HepG2 (cell line): ENCODE data around the gene ALDH2. TPM values are rescaled to one million over a fixed set of nuclear protein-coding genes. Genes with fewer than 3 reads are reported as not detected.
"Not testable (repeated sequence)": the region's sequence is repeated elsewhere in the genome, so short reads cannot be mapped to it uniquely, and the experiment has no call there.

Experiments used
- ATAC-seq: fragments of 200-7000 bp; cut with Tn5 transposase; 3 replicates; pipeline ENCODE4 v1.9.1; 2020; ENCODE audit warnings: mild to moderate bottlenecking, moderate library complexity
- BruUV-seq: library from RNA; stranded (reverse); fragments of 400-500 nt; replicated peaks from 2 replicates; lab custom pipeline; 2021; lab: Mats Ljungman, UMichigan
- CTCF ChIA-PET: fragments of 300-600 bp; formaldehyde crosslinking; extraction: SDS; loops from one replicate; lab custom pipeline; 2021; ENCODE audit warnings: low total read pairs, inconsistent platforms, low intra/inter-chr PET ratio; lab: Yijun Ruan, JAX
- POLR2A ChIA-PET: fragments of 350-600 bp; sonication (Branson Sonifier 250); formaldehyde crosslinking; loops from one replicate; lab custom pipeline; 2020; ENCODE audit warnings: antibody characterized with exemption, inconsistent platforms; lab: Yijun Ruan, JAX
- DNase-seq: peaks from one replicate; pipeline ENCODE4 v3.0.0-alpha.2; 2015; ENCODE audit warnings: low spot score
- FAIRE-seq: peaks from 3 replicates; lab custom pipeline; 2011; peaks lifted over from hg19 to GRCh38; lab: Jason Lieb, UNC
- H2AFZ ChIP-seq: one replicate; pipeline ENCODE4 v1.6.1; 2011; ENCODE audit warnings: low read length, inconsistent platforms
- H3K27ac ChIP-seq: fragments of 300-600 bp; 3 replicates; pipeline ENCODE4 v1.8.0; 2011; ENCODE audit warnings: mixed run types, mild to moderate bottlenecking, mixed read lengths, low read length, inconsistent platforms; ENCODE audit not compliant: insufficient read depth; ENCODE audit errors: extremely low read length
- H3K27me3 ChIP-seq, 2 experiments: fragments of 200-600 bp in 1 of 2; 2 replicates in 1 of 2; 3 replicates in 1 of 2; pipeline versions ENCODE4 v1.6.0 to v1.8.0; 2011; ENCODE audit warnings: low read length in 2 of 2, mild to moderate bottlenecking in 2 of 2, moderate library complexity in 2 of 2, inconsistent platforms in 1 of 2; ENCODE audit not compliant: insufficient read depth in 2 of 2, control insufficient read depth in 1 of 2
- H3K36me3 ChIP-seq, 2 experiments: fragments of 200-600 bp in 1 of 2; replicated peaks in 1 of 2; 2 replicates in 1 of 2; 3 replicates in 1 of 2; pipeline versions ENCODE4 v1.5.1 to v1.8.0; 2011; ENCODE audit warnings: low read length in 2 of 2, inconsistent platforms in 1 of 2; ENCODE audit not compliant: insufficient read depth in 2 of 2, control insufficient read depth in 1 of 2
- H3K4me1 ChIP-seq: 2 replicates; pipeline ENCODE4 v1.5.1; 2012; ENCODE audit warnings: low read length, inconsistent platforms; ENCODE audit not compliant: insufficient read depth
- H3K4me2 ChIP-seq: 2 replicates; pipeline ENCODE4 v1.6.0; 2011; ENCODE audit warnings: low read depth, low read length, inconsistent platforms
- H3K4me3 ChIP-seq, 3 experiments: fragments of 200-600 bp in 1 of 3; sonication (generic), shearing (Covaris generic) in 1 of 3; replicated peaks in 1 of 3; 2 replicates each; pipeline ENCODE4 v1.5.1; 2011 to 2016; ENCODE audit warnings: low read length in 3 of 3, inconsistent platforms in 2 of 3, low read depth in 2 of 3, mild to moderate bottlenecking in 2 of 3, control low read depth in 1 of 3, mixed read lengths in 1 of 3; ENCODE audit not compliant: insufficient read depth in 1 of 3
- H3K79me2 ChIP-seq: one replicate; pipeline ENCODE4 v1.6.1; 2011; ENCODE audit warnings: low read length, inconsistent platforms; ENCODE audit not compliant: insufficient read depth
- H3K9ac ChIP-seq: 2 replicates; pipeline ENCODE4 v1.6.0; 2011; ENCODE audit warnings: mild to moderate bottlenecking, low read depth, low read length, inconsistent platforms; ENCODE audit not compliant: insufficient read depth
- H3K9me3 ChIP-seq: 2 replicates; pipeline ENCODE4 v1.5.1; 2012; ENCODE audit warnings: mild to moderate bottlenecking, low read length
- H4K20me1 ChIP-seq: 2 replicates; pipeline ENCODE4 v1.6.0; 2011; ENCODE audit warnings: inconsistent platforms, mild to moderate bottlenecking, low read length, moderate library complexity; ENCODE audit not compliant: insufficient read depth
- GPN1 ChIP-seq: sonication (generic); formaldehyde crosslinking; IDR thresholded peaks from 2 replicates; pipeline ENCODE4 v1.5.1; 2020; ENCODE audit warnings: missing genetic modification reagents, borderline replicate concordance
- KDM2A ChIP-seq: sonication (generic); formaldehyde crosslinking; IDR thresholded peaks from 2 replicates; pipeline ENCODE4 v1.4.0; 2020; ENCODE audit warnings: low read depth, missing genetic modification reagents, borderline replicate concordance
- MYC ChIP-seq: sonication (generic); formaldehyde crosslinking; IDR thresholded peaks from 2 replicates; pipeline ENCODE4 v1.9.0; 2021; ENCODE audit warnings: missing genetic modification reagents, borderline replicate concordance
- SMARCE1 ChIP-seq: fragments of 450-650 bp; IDR thresholded peaks from 2 replicates; pipeline ENCODE4 v1.6.1; 2017; ENCODE audit warnings: borderline replicate concordance
- SRY ChIP-seq: sonication (generic); formaldehyde crosslinking; IDR thresholded peaks from 2 replicates; pipeline ENCODE4 v1.8.0; 2022; ENCODE audit warnings: mild to moderate bottlenecking, missing genetic modification reagents
- TEAD3 ChIP-seq: optimal IDR thresholded peaks from 2 replicates; pipeline ENCODE3; 2016; ENCODE audit warnings: borderline replicate concordance
- WGBS: methylation state at CpG from one replicate; pipeline ENCODE4 v1.1.6; 2017; ENCODE audit warnings: low lambda C conversion rate; 5-methylcytosine and 5-hydroxymethylcytosine counted together
- in situ Hi-C: cut with HindIII; loops from 2 replicates; pipeline ENCODE4 v1.10.0; 2017; ENCODE audit warnings: low pct_unique_long_range_greater_than_20kb; ENCODE audit not compliant: extremely low pct_ligation_motif_present
- intact Hi-C: fragments of 100-400 bp; cut with micrococcal nuclease; formaldehyde crosslinking; loops from one replicate; pipeline ENCODE4 v1.10.0; 2022; ENCODE audit not compliant: unreplicated experiment
- polyA plus RNA-seq, 8 experiments: library from polyadenylated mRNA; depleted of rRNA in 3 of 8; stranded (reverse) in 7 of 8; unstranded in 1 of 8; fragments of >200 nt; fragmentation: Illumina TruSeq in 4 of 8; extraction: Trizol in 4 of 8; gene quantifications; 2 replicates each; pipeline versions ENCODE4 v1.2.1 to v1.2.3, GENCODE V29; 2011 to 2016; ENCODE audit warnings: low read depth in 4 of 8, missing spikeins in 1 of 8, mixed read lengths in 1 of 8; ENCODE audit not compliant: insufficient read depth in 1 of 8
- total RNA-seq, 5 experiments: library from RNA; depleted of rRNA; stranded (reverse); fragments of >200 nt; fragmentation: Illumina TruSeq; extraction: Trizol; gene quantifications; 2 replicates each; pipeline ENCODE4 v1.2.3, GENCODE V29; 2016; ENCODE audit warnings: low read depth in 1 of 5
- TF ChIP-seq, protein P1 (sequence below): sonication (generic); formaldehyde crosslinking; IDR thresholded peaks from 2 replicates; pipeline ENCODE4 v1.5.1; 2020; ENCODE audit warnings: mild to moderate bottlenecking, missing genetic modification reagents, moderate library complexity
- TF ChIP-seq, protein P2 (sequence below): sonication (generic); formaldehyde crosslinking; IDR thresholded peaks from 2 replicates; pipeline ENCODE4 v1.5.0; 2020; ENCODE audit warnings: missing genetic modification reagents

The ALDH2 gene
- total and polyA plus RNA-seq, 2 of the 13 experiments (the other 11 are each of a cell fraction or from before 2014, with no cell fraction given) = 78.8 to 103 TPM

DNA sequence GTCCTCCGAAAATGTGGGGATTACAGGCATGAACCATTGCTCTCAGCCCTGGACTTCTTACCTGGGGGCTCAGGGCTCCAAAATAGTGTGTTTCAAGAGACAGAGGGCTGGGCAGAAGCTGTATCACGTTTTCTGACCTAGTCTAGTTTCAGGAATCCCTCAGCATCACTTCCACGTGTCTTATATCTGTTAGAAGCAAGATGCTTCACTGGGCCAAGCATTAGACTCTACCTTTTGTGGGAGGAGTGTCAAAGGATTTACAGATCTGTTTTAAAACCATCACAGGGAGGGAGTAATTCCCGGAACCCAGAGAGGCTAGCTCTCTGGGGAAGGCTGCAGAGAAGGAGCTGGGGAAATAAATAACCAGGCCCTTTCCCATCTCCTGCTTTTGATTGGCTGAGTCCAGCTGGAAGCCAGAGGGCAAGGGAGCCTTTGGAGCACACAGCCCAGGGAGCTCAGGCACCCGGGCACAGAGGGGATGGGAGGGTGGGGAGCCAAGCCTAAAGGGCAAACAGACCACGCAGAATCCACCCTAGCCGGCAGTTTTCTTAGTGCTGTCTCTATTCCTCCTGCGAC, 33.3 kb upstream of the ALDH2 start (continued):
- TF ChIP-seq, protein P1, sequence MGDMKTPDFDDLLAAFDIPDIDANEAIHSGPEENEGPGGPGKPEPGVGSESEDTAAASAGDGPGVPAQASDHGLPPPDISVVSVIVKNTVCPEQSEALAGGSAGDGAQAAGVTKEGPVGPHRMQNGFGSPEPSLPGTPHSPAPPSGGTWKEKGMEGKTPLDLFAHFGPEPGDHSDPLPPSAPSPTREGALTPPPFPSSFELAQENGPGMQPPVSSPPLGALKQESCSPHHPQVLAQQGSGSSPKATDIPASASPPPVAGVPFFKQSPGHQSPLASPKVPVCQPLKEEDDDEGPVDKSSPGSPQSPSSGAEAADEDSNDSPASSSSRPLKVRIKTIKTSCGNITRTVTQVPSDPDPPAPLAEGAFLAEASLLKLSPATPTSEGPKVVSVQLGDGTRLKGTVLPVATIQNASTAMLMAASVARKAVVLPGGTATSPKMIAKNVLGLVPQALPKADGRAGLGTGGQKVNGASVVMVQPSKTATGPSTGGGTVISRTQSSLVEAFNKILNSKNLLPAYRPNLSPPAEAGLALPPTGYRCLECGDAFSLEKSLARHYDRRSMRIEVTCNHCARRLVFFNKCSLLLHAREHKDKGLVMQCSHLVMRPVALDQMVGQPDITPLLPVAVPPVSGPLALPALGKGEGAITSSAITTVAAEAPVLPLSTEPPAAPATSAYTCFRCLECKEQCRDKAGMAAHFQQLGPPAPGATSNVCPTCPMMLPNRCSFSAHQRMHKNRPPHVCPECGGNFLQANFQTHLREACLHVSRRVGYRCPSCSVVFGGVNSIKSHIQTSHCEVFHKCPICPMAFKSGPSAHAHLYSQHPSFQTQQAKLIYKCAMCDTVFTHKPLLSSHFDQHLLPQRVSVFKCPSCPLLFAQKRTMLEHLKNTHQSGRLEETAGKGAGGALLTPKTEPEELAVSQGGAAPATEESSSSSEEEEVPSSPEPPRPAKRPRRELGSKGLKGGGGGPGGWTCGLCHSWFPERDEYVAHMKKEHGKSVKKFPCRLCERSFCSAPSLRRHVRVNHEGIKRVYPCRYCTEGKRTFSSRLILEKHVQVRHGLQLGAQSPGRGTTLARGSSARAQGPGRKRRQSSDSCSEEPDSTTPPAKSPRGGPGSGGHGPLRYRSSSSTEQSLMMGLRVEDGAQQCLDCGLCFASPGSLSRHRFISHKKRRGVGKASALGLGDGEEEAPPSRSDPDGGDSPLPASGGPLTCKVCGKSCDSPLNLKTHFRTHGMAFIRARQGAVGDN (CRISPR knock-in tag) = no peak
- TF ChIP-seq SMARCE1 (no peak), SRY (CRISPR knock-in tag) (no peak), MYC (no peak), GPN1 (CRISPR knock-in tag) (no peak), TEAD3 (no peak), KDM2A (no peak)
- TF ChIP-seq, protein P2, sequence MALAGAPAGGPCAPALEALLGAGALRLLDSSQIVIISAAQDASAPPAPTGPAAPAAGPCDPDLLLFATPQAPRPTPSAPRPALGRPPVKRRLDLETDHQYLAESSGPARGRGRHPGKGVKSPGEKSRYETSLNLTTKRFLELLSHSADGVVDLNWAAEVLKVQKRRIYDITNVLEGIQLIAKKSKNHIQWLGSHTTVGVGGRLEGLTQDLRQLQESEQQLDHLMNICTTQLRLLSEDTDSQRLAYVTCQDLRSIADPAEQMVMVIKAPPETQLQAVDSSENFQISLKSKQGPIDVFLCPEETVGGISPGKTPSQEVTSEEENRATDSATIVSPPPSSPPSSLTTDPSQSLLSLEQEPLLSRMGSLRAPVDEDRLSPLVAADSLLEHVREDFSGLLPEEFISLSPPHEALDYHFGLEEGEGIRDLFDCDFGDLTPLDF (CRISPR knock-in tag) = no peak

DNA sequence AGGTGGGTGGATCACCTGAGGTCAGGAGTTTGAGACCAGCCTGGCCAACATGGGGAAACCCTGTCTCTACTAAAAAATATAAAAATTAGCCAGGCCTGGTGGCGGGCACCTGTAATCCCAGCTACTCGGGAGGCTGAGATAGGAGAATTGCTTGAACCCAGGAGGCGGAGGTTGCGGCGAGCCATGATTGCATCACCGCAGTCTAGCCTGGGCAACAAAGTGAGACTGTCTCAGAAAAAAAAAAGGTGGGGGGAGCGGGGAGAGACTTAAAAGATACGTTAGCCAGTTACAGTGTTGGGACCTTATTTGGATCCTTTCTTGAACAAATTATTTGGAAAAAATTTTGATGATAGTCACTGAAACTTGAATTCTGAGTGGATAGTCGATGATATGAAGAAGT, 27.2 kb upstream of the ALDH2 start:
- ATAC-seq, H3K4me3 ChIP-seq, H4K20me1 ChIP-seq, DNase-seq, H3K27ac ChIP-seq, BruUV-seq, POLR2A ChIA-PET, intact Hi-C loops, in situ Hi-C loops, H3K79me2 ChIP-seq, H3K9ac ChIP-seq, FAIRE-seq, H3K9me3 ChIP-seq, H3K4me2 ChIP-seq, H3K27me3 ChIP-seq, CTCF ChIA-PET, H3K4me1 ChIP-seq, H2AFZ ChIP-seq: not testable (repeated sequence)
- H3K36me3 ChIP-seq = peaks cover 3 to 13% of the 10 kb centered on the region in 2 experiments
- WGBS = 98% methylated on average over 9 of the region's 9 CpGs
